A673 (cell line): ENCODE data around the gene CFLAR. TPM values are rescaled to one million over a fixed set of nuclear protein-coding genes. Genes with fewer than 3 reads are reported as not detected.
"Not testable (repeated sequence)": the region's sequence is repeated elsewhere in the genome, so short reads cannot be mapped to it uniquely, and the experiment has no call there.

Source experiments
- BruUV-seq: library from RNA; stranded (reverse); fragments of 400-500 nt; replicated peaks from 2 replicates; lab custom pipeline; 2021; lab: Mats Ljungman, UMichigan
- CTCF ChIA-PET: fragments of 300-600 bp; sonication (Branson Sonifier 250); formaldehyde crosslinking; loops from one replicate; lab custom pipeline; 2022; ENCODE audit warnings: antibody characterized with exemption; lab: Charles Lee
- POLR2A ChIA-PET: fragments of 300-600 bp; sonication (Branson Sonifier 250); formaldehyde crosslinking; loops from one replicate; lab custom pipeline; 2022; ENCODE audit warnings: antibody characterized with exemption; ENCODE audit not compliant: low non-redundant PET; lab: Charles Lee
- DNase-seq: peaks from one replicate; pipeline ENCODE4 v3.0.0-alpha.2; 2015; ENCODE audit warnings: low spot score
- H3K27ac ChIP-seq: fragments of 200-600 bp; sonication (generic); 2 replicates; pipeline ENCODE4 v1.5.1; 2016; ENCODE audit warnings: mixed run types, low read depth, mild to moderate bottlenecking, mixed read lengths, antibody characterized with exemption, low read length; ENCODE audit not compliant: poor library complexity, severe bottlenecking
- H3K27me3 ChIP-seq: fragments of 200-600 bp; sonication (generic); replicated peaks from 2 replicates; pipeline ENCODE4 v1.6.1; 2017; ENCODE audit warnings: mixed run types, low read depth, mild to moderate bottlenecking, mixed read lengths, antibody characterized with exemption, low read length; ENCODE audit not compliant: insufficient read depth, poor library complexity
- H3K36me3 ChIP-seq: fragments of 200-600 bp; sonication (generic); 2 replicates; pipeline ENCODE4 v1.6.1; 2016; ENCODE audit warnings: mixed run types, mild to moderate bottlenecking, mixed read lengths, antibody characterized with exemption, low read length; ENCODE audit not compliant: insufficient read depth, poor library complexity, severe bottlenecking
- H3K4me1 ChIP-seq: fragments of 200-600 bp; sonication (generic); 2 replicates; pipeline ENCODE4 v1.6.1; 2017; ENCODE audit warnings: mixed run types, mild to moderate bottlenecking, mixed read lengths, antibody characterized with exemption, low read length; ENCODE audit not compliant: insufficient read depth, poor library complexity, severe bottlenecking
- H3K4me3 ChIP-seq: fragments of 200-600 bp; sonication (generic); 2 replicates; pipeline ENCODE4 v1.5.1; 2016; ENCODE audit warnings: low read depth, mixed run types, mild to moderate bottlenecking, mixed read lengths, low read length; ENCODE audit not compliant: poor library complexity, severe bottlenecking
- H3K9me3 ChIP-seq: fragments of 200-600 bp; sonication (generic); 2 replicates; pipeline ENCODE4 v1.6.1; 2016; ENCODE audit warnings: mixed run types, low read depth, mild to moderate bottlenecking, mixed read lengths, antibody characterized with exemption, low read length; ENCODE audit not compliant: poor library complexity, severe bottlenecking
- CTCF ChIP-seq: fragments of 300-800, 200-600 bp; sonication (generic); conservative IDR thresholded peaks from 2 replicates; pipeline ENCODE4 v1.5.1; 2017; ENCODE audit warnings: low read depth, mild to moderate bottlenecking, antibody characterized with exemption, low read length, moderate library complexity, mixed read lengths
- EZH2 ChIP-seq: fragments of 200-600 bp; sonication (generic); IDR thresholded peaks from 2 replicates; pipeline ENCODE4 v1.6.1; 2017; ENCODE audit warnings: borderline replicate concordance, low read depth, mild to moderate bottlenecking, mixed read lengths, antibody characterized with exemption, low read length; ENCODE audit not compliant: poor library complexity, severe bottlenecking
- intact Hi-C: fragments of 100-400 bp; cut with micrococcal nuclease; formaldehyde crosslinking; loops from one replicate; pipeline ENCODE4 v1.10.0; 2022; ENCODE audit not compliant: unreplicated experiment
- total RNA-seq: library from RNA; stranded (reverse); gene quantifications from 2 replicates; pipeline ENCODE4 v1.2.3, GENCODE V29; 2021

CFLAR gene
- total RNA-seq, 1 experiment from 2014 or later: 55.1 TPM

- CTCF ChIA-PET: no interaction called here
- no peak for DNase-seq
- intact Hi-C loops: no loop called here
- Histone ChIP-seq H3K9me3 (no peaks in the 10 kb centered on the region), H3K36me3 (peaks cover 39% of the 10 kb centered on the region), H3K4me3 (no peak overlapping the region), H3K27me3 (no peaks in the 10 kb centered on the region), H3K27ac (no peak overlapping the region), H3K4me1 (no peaks in the 10 kb centered on the region)
- no TSS peak for BruUV-seq
- POLR2A ChIA-PET: no interaction called here
- TF ChIP-seq EZH2 (no peak), CTCF (no peak)
Observed at GRCh38 chr2:201164166-201164565, 48.2 kb downstream of the CFLAR start.

- no peaks in the 10 kb centered on the region for H3K9me3 ChIP-seq
- peaks cover 23% of the 10 kb centered on the region for H3K36me3 ChIP-seq
- no peak for DNase-seq
- TF ChIP-seq CTCF (no peak), EZH2 (no peak)
- no peaks in the 10 kb centered on the region for H3K27me3 ChIP-seq
- CTCF ChIA-PET: no interaction called here
- intact Hi-C loops: no loop called here
- H3K4me3 ChIP-seq: no peak overlapping the region
- no peaks in the 10 kb centered on the region for H3K4me1 ChIP-seq
- H3K27ac ChIP-seq: no peak overlapping the region
- BruUV-seq: no TSS peak
- POLR2A ChIA-PET: no interaction called here
Observed at GRCh38 chr2:201167546-201167945, 51.6 kb downstream of the CFLAR start.

- BruUV-seq, H3K27me3 ChIP-seq, H3K4me3 ChIP-seq, H3K4me1 ChIP-seq, H3K9me3 ChIP-seq, POLR2A ChIA-PET, CTCF ChIA-PET, intact Hi-C loops, DNase-seq, H3K27ac ChIP-seq: not testable (repeated sequence)
- H3K36me3 ChIP-seq: peaks cover 14% of the 10 kb centered on the region
Observed at GRCh38 chr2:201168496-201168895, 52.5 kb downstream of the CFLAR start.

GRCh38 chr2:201171259-201171814 lies 55.4 kb downstream of the CFLAR start:
- BruUV-seq: no TSS peak
- Histone ChIP-seq H3K36me3 (no peaks in the 10 kb centered on the region), H3K4me3 (no peak overlapping the region), H3K27me3 (no peaks in the 10 kb centered on the region), H3K4me1 (no peaks in the 10 kb centered on the region), H3K9me3 (no peaks in the 10 kb centered on the region), H3K27ac (no peak overlapping the region)
- ChIA-PET POLR2A (no interaction called here), CTCF (interaction anchor here (0.6 kb wide), 1 partner anchor 1198 kb away, joined by 3 read pairs; no protein-coding TSS in a partner anchor)
- TF ChIP-seq CTCF (no peak), EZH2 (no peak)
- intact Hi-C loops: loop anchor here (10.0 kb wide), 1 partner anchor 1197 kb away; no protein-coding TSS in a partner anchor
- no peak for DNase-seq
